DOHH2 (cell line): ENCODE data around the gene LRP1-AS.

ENCODE experiments used
- H3F3A ChIP-seq: fragments of 200-600 bp; sonication (generic), shearing (Covaris generic); 2 replicates; pipeline ENCODE4 v1.6.0; 2016; ENCODE audit warnings: antibody characterized with exemption, mild to moderate bottlenecking; ENCODE audit not compliant: control insufficient read depth, insufficient read depth
- H3K27ac ChIP-seq: fragments of 200-600 bp; sonication (generic); 2 replicates; pipeline ENCODE4 v1.5.1; 2014; ENCODE audit warnings: low read depth, mild to moderate bottlenecking, low read length, moderate library complexity
- H3K27me3 ChIP-seq: fragments of 200-600 bp; sonication (generic); 2 replicates; pipeline ENCODE4 v1.6.1; 2014; ENCODE audit warnings: mild to moderate bottlenecking, low read length, mixed read lengths; ENCODE audit not compliant: control insufficient read depth
- H3K36me3 ChIP-seq: fragments of 200-600 bp; sonication (generic); 2 replicates; pipeline ENCODE4 v1.6.1; 2014; ENCODE audit warnings: mild to moderate bottlenecking, low read length, moderate library complexity, mixed read lengths; ENCODE audit not compliant: control insufficient read depth
- H3K4me1 ChIP-seq: fragments of 200-600 bp; sonication (generic); 2 replicates; pipeline ENCODE4 v1.6.1; 2014; ENCODE audit warnings: mild to moderate bottlenecking, low read length, mixed read lengths; ENCODE audit not compliant: control insufficient read depth
- H3K4me2 ChIP-seq: fragments of 200-600 bp; sonication (generic); 2 replicates; pipeline ENCODE4 v1.6.0; 2014; ENCODE audit warnings: mild to moderate bottlenecking, low read length, moderate library complexity
- H3K4me3 ChIP-seq: fragments of 200-600 bp; sonication (generic); 2 replicates; pipeline ENCODE4 v1.5.1; 2014; ENCODE audit warnings: mild to moderate bottlenecking, low read length, mixed read lengths
- H3K79me2 ChIP-seq: fragments of 200-600 bp; sonication (generic); 2 replicates; pipeline ENCODE4 v1.6.1; 2014; ENCODE audit warnings: mild to moderate bottlenecking, low read length, mixed read lengths; ENCODE audit not compliant: control insufficient read depth
- H3K9me2 ChIP-seq: fragments of 200-600 bp; sonication (generic); replicated peaks from 2 replicates; pipeline ENCODE4 v1.6.1; 2014; ENCODE audit warnings: mild to moderate bottlenecking, low read length, mixed read lengths; ENCODE audit not compliant: control insufficient read depth
- H3K9me3 ChIP-seq: fragments of 200-600 bp; sonication (generic); 2 replicates; pipeline ENCODE4 v1.6.1; 2014; ENCODE audit warnings: antibody characterized with exemption, low read length, mixed read lengths; ENCODE audit not compliant: control insufficient read depth, insufficient read depth
- H4K20me1 ChIP-seq: fragments of 200-600 bp; sonication (generic); 2 replicates; pipeline ENCODE4 v1.6.0; 2014; ENCODE audit warnings: low read depth, mild to moderate bottlenecking, antibody characterized with exemption, low read length, moderate library complexity; ENCODE audit not compliant: control insufficient read depth, insufficient read depth
- EZH2phosphoT487 ChIP-seq: fragments of 200-600 bp; sonication (generic); IDR thresholded peaks from 2 replicates; pipeline ENCODE4 v1.6.1; 2017; ENCODE audit warnings: borderline replicate concordance, mild to moderate bottlenecking, antibody characterized with exemption, low read length, moderate library complexity, mixed read lengths
- TF ChIP-seq, protein P1 (sequence below): fragments of 200-600 bp; sonication (generic); IDR thresholded peaks from one replicate; pipeline ENCODE4 v1.5.1; 2014; ENCODE audit warnings: antibody characterized with exemption, mild to moderate bottlenecking, low read depth, low read length; ENCODE audit not compliant: poor library complexity, severe bottlenecking

The LRP1-AS gene

DNA sequence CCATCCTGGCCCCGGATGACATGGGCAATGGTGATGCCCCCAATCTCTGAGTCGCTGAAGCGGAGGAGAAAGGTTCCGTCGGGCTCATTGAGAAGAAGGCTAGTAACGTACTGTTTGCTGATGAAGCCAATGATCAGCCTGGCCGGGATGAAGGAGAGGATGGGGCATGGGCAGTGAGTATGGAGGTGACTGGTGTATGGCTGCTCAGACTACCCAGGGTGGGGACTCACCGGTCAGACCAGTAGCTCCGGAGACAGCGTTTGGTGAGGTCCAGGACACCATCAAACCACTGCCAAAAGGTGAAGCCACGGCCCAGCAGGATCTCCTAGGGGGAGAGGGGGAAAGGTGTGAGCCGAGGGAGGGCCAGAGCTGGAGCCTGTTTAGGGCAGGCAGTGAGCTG is 47.7 kb downstream of the LRP1-AS start:
- peaks cover 13% of the 10 kb centered on the region for H3F3A ChIP-seq
- H3K4me1 ChIP-seq = peaks cover 1% of the 10 kb centered on the region
- no peaks in the 10 kb centered on the region for H3K9me3 ChIP-seq
- H3K36me3 ChIP-seq = peaks cover 78% of the 10 kb centered on the region
- H3K27ac ChIP-seq = no peak overlapping the region
- H3K4me3 ChIP-seq = no peak overlapping the region
- TF ChIP-seq, protein P1, sequence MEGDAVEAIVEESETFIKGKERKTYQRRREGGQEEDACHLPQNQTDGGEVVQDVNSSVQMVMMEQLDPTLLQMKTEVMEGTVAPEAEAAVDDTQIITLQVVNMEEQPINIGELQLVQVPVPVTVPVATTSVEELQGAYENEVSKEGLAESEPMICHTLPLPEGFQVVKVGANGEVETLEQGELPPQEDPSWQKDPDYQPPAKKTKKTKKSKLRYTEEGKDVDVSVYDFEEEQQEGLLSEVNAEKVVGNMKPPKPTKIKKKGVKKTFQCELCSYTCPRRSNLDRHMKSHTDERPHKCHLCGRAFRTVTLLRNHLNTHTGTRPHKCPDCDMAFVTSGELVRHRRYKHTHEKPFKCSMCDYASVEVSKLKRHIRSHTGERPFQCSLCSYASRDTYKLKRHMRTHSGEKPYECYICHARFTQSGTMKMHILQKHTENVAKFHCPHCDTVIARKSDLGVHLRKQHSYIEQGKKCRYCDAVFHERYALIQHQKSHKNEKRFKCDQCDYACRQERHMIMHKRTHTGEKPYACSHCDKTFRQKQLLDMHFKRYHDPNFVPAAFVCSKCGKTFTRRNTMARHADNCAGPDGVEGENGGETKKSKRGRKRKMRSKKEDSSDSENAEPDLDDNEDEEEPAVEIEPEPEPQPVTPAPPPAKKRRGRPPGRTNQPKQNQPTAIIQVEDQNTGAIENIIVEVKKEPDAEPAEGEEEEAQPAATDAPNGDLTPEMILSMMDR = no peak
- no peak for TF ChIP-seq EZH2phosphoT487
- no peaks in the 10 kb centered on the region for H3K79me2 ChIP-seq
- H3K9me2 ChIP-seq = no peaks in the 10 kb centered on the region
- no peaks in the 10 kb centered on the region for H3K27me3 ChIP-seq
- H4K20me1 ChIP-seq = no peaks in the 10 kb centered on the region
- no peak overlapping the region for H3K4me2 ChIP-seq

DNA sequence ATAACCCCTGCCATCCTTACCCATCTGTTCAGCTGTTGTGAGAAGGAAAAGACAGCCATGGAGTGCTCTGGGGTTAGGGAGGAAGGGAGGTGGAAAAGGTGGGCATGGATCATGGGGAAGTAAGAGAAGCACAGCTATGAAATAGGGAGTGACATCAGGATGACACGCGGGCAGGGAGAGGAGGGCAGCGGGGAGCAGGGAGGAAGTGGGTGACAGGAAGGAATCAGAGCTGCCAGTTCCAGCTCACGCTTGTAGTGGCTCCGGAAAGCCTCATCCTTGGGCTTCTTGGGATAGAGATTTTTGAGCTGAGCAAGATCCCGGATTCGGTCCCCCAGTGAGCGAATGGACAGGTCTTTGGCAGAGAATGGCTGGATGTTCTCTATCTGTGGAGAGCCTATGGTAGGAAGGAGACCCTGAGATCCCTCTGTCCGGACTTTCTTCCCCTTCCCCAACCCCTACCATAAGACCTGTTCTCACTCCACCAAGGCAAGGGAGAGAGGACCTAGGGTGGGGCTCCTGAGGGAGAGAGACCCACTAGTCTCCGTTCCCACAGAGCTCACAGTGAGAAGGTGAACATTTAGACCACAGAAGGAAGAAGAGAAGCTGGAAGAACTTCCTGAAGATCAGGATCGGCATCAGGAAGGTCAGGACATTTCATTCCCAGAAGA is 48.2 kb downstream of the LRP1-AS start:
- Histone ChIP-seq H3K9me3 (no peaks in the 10 kb centered on the region), H3K27ac (no peak overlapping the region), H3K9me2 (no peaks in the 10 kb centered on the region), H3K4me1 (peaks cover 7% of the 10 kb centered on the region), H3K36me3 (peaks cover 75% of the 10 kb centered on the region), H3F3A (peaks cover 13% of the 10 kb centered on the region), H3K79me2 (no peaks in the 10 kb centered on the region), H4K20me1 (no peaks in the 10 kb centered on the region), H3K27me3 (no peaks in the 10 kb centered on the region), H3K4me2 (no peak overlapping the region), H3K4me3 (no peak overlapping the region)
- TF ChIP-seq EZH2phosphoT487 = no peak
- TF ChIP-seq, protein P1 = no peak

DNA sequence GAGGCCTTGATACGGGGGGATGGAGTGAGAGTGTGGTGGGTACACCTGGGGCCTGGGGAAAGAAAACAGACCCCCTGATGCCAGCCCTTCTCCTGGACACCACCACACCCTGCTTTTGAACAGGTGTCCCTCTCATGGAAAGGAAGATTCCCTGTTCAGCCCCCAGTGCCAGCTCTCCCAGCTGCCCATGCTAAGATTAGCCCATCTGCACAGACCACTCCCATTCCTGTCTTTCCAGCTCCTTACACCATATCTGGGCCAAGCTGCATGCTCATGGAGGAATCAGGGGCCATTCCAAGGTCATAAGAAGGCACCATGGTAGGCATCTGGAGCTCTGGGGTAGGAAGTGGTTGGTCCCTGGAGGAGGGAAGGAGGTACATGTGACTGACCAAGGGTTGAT is 48.9 kb downstream of the LRP1-AS start:
- Histone ChIP-seq H3K27me3 (no peaks in the 10 kb centered on the region), H3K4me1 (peaks cover 14% of the 10 kb centered on the region), H4K20me1 (no peaks in the 10 kb centered on the region), H3K79me2 (no peaks in the 10 kb centered on the region), H3K27ac (no peak overlapping the region), H3K4me2 (no peak overlapping the region), H3K9me3 (no peaks in the 10 kb centered on the region), H3K9me2 (no peaks in the 10 kb centered on the region), H3K4me3 (no peak overlapping the region), H3K36me3 (peaks cover 71% of the 10 kb centered on the region), H3F3A (peaks cover 13% of the 10 kb centered on the region)
- TF ChIP-seq, protein P1 = no peak
- TF ChIP-seq EZH2phosphoT487 = no peak

DNA sequence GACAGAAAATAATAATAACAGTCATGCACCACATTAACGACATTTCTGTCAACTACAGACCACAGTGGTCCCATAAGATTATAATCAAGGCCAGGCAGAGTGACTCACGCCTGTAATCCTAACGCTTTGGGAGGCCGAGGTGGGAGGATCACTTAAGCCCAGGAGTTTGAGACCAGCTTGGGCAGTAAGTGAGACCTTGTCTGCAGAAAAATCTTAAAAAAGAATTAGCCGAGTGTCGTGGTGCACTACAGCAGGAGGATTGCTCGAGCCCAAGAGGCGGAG is 49.9 kb downstream of the LRP1-AS start:
- no peak for TF ChIP-seq EZH2phosphoT487
- TF ChIP-seq, protein P1 = no peak
- Histone ChIP-seq H3K79me2 (no peaks in the 10 kb centered on the region), H3K9me3 (no peaks in the 10 kb centered on the region), H3K36me3 (peaks cover 68% of the 10 kb centered on the region), H3K9me2 (no peaks in the 10 kb centered on the region), H3K4me2 (no peak overlapping the region), H3K27ac (no peak overlapping the region), H4K20me1 (no peaks in the 10 kb centered on the region), H3K4me3 (no peak overlapping the region), H3K27me3 (no peaks in the 10 kb centered on the region), H3F3A (peaks cover 15% of the 10 kb centered on the region), H3K4me1 (peaks cover 17% of the 10 kb centered on the region)
